HG02981 (cell line): ENCODE measurements around the gene CNTNAP2.

Experiments
- ATAC-seq: cut with Tn5 transposase; IDR thresholded peaks from one replicate; pipeline ENCODE4 v1.9.1; 2021; ENCODE audit warnings: mild to moderate bottlenecking, moderate library complexity; ENCODE audit not compliant: unreplicated experiment

Gene CNTNAP2

DNA sequence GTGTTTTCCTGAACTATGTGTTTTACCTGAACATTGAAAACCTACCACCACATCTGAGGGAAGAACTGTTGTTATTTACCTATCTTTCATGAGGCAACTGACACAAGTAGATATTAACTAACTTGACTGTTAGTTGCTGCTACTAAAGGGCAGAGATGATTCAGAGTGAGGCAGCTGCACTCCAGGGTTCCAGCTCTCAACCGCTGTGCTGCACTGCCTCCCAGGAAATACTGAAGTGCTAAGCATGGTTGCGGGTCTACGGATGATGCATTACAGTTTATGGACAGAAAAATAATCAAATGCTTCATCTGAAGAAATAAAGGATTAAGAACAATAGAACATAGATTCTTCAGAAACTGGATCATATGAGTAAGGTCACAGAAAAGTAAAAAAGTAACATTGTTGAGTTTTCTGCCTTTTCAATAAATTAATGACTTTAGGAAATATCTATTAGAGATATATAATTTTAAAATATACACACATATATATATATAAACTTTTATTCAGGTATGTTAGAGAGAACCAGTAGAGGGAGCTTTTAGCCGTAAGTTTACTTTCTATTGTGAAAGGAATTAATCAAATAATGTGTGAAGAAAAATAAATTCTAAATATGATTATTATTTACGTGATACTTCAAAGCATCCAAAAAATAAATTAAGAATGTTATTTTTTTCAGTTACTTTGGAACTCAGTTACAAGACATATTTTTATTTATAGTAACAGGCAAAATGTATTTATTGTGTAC, 620.0 kb downstream of the CNTNAP2 start:
- no peak for ATAC-seq

DNA sequence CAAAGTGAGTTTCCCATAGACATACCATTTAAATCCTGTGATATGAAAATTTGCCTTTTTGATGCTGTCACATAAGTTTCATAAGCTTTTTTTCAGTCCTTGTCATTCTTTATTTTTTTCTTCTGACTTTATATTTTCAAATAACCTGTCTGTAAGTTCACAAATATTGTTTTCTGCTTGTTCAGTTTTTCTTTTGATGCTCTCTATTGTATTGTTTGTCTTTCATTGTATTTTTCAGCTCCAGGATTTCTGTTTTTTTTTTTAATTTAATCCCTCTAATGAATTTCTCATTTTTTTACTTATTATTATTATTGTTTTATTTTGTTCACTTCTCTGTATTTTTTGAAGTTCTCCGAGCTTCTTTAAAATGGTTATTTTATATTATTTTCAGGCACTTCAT, 623.4 kb downstream of the CNTNAP2 start:
- no peak for ATAC-seq

DNA sequence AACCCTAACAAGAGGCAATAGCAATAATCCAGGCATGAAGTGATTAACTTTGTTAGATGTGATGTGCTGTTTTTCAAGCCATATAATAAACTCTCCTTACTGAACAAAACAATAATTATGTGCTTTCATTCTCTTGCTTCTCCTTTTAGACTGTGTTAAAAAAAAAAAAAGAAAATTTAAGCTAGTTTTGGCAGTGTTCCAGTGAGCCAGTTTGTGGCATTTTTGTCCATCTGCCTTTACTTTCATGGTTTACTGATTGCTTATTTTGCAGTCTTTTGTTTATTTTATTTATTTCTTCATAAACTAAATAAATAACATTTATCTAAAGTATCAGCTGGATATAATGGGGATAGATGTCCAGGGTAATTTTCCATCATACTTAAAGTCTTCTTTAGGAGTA, 625.3 kb downstream of the CNTNAP2 start:
- no peak for ATAC-seq

DNA sequence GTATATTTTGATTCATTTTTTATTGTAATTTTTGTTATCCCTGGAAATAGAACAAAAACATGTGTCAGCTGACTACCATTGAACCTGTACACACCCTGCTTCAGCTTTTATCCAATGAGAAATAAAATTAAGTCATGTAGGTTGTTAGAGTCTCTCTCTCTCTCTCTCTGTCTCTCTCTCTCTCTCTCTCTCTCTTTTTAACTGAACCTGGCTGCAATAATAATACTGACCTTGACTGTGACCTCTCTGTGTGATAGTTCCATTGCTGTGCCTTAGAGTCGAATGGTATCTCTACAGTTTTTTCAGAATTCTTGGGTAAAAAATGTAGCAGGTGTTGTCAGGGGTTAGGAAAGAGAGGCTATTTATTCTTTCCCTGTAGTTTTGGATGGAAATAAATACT, 637.8 kb downstream of the CNTNAP2 start:
- ATAC-seq = no peak

DNA sequence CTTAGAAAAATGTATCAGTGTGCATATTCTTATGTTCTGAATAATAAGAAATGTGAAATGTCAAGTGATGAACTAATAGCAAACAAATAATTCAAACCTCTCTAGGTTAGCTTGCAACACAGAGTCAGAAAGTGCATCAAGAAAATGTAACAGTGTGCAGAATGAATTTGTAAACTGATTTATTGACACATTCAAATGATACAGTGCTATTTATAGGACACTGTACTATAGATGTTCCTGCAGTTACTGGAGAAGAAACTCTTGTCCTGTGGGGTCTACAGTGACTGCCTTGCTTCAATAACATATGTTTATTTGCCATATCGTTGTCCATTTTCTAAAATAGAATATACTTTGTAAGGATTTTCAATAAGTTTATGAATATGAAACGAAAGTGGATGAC, 639.0 kb downstream of the CNTNAP2 start:
- ATAC-seq = no peak

DNA sequence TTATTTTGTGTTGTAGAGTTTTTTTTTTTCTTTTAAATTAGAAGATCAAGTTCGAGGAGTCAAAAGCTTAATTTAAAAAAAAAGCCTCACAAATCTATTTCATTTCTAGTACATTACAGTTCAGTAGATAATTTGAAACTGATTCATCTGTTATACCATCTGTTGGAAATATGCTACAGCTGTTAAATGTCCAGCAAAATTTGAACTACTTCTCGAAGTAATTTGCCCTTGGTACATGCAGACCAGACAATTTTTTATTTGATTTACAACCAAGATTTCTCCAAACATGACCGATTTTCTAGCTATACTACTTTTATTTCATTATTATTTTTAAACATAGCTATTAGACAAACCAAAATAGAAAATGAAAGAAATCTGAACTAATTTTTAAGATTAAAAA, 647.9 kb downstream of the CNTNAP2 start:
- ATAC-seq = no peak

DNA sequence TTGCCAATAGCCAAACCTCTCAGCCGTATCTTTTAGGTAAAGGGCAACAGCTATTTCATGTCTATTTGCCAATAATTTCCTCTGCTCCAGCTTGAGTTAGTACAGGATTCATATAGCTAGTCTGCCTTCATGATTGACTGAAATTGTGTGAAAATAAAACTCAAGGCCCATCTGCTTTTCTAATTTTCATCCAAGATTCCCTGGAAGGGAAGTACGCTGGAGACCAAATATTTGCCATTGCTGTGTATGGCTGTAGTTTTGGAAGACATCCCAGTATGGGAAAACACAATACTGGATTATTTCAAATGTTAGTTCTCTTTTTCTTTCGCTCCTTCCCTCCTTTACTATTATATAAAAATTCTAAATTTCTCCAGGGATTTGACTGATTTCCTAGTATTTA, 652.4 kb downstream of the CNTNAP2 start:
- no peak for ATAC-seq

DNA sequence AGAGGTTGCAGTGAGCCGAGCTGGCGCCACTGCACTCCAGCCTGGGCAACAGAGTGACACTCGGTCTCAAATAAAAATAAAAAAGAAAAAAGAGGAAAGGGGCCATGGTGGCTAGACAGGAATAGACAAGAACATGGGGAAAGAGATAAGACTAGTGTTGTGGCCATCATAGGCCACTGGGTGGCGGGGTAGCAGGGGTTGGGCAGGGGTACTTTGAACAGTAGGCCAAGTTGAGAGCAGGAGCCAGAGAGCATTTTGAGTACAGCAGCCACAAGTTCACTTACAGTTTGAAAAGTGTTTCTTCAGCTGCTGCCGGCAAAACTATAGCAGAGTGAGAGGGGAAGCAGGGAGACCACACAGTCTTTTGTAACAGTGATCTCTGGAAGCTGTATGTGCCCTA, 656.0 kb downstream of the CNTNAP2 start:
- ATAC-seq = no peak

DNA sequence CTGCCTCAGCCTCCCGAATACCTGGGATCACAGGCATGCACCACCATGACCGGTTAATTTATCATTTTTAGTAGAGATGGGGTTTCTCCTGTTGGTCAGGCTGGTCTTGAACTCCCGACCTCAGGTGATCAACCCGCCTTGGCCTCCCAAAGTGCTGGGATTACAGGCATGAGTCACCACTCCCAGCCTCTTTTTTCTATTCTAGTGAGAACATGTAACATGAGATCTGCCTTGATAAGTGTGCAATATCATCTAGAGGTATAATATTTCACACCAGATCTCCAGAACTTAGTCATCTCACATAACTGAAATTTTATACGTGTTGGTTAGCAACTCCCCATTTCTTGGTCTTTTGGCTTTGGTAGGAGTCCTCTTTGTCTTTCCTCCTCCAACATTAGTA, 656.9 kb downstream of the CNTNAP2 start:
- ATAC-seq = no peak

DNA sequence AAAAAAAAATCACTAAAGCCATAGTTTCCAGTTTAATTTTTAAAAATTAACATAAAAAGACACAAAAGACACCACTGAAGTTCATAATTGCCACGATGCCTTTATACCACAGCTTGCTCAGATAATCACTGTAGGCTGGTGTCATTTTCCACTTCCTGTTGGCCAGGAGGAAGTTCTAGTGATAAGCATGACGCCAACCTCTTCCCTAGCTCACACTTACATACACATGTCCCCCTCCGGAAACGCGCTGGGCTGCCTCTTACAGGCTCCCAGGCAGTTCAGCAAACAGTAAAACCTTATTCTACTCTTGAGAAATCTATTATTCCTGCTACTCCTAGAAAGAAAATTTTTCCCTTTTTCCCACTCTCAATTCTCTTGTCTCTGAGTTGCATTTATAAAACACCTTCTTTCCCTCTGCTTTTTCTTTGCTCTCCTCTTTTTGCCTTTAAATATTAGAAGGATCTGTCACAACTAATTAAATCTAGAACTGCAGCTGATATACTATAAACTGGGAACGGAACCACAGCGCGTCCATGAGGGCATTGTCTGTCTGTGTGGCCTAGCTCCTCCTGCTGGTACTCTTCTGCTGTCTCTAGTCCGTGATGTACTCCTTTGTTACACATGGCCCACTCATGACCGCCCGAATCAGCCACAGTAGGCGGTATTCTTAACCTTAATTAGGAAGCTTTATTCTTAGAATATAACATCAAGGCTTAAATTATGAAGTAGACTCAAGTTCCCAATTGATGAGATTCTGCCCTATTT, 664.9 kb downstream of the CNTNAP2 start:
- no peak for ATAC-seq

DNA sequence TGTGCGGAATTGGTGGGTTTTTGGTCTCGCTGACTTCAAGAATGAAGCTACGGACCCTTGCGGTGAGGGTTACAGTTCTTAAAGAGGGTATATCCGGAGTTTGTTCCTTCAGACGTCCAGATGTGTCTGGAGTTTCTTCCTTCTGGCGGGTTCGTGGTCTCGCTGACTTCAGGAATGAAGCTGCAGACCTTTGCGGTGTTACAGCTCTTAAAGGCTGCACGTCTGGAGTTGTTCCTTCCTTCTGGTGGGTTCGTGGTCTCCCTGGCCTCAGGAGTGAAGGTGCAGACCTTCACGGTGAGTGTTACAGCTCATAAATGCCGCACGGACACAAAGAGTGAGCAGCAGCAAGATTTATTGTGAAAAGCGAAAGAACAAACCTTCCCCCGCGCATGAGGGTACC, 670.7 kb downstream of the CNTNAP2 start:
- no peak for ATAC-seq

DNA sequence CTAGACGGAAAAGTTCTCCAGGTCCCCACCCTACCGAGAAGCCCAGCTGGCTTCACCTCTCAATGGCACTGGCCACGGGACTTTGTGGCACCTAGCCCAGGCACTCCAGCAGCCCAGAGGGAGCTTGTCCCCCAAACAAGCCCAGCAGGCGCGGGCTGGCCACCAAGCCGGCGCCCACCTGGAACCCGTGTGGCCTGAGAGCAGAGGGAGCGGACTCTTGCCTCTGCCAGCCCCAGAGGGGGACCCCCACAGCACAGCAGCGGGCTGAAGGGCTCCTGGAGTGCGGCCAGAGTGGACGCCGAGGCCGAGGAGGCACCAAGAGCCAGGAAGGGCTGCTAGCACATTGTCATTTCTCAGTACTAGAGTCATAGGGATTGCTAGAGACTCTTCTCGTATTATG, 671.4 kb downstream of the CNTNAP2 start:
- no peak for ATAC-seq

DNA sequence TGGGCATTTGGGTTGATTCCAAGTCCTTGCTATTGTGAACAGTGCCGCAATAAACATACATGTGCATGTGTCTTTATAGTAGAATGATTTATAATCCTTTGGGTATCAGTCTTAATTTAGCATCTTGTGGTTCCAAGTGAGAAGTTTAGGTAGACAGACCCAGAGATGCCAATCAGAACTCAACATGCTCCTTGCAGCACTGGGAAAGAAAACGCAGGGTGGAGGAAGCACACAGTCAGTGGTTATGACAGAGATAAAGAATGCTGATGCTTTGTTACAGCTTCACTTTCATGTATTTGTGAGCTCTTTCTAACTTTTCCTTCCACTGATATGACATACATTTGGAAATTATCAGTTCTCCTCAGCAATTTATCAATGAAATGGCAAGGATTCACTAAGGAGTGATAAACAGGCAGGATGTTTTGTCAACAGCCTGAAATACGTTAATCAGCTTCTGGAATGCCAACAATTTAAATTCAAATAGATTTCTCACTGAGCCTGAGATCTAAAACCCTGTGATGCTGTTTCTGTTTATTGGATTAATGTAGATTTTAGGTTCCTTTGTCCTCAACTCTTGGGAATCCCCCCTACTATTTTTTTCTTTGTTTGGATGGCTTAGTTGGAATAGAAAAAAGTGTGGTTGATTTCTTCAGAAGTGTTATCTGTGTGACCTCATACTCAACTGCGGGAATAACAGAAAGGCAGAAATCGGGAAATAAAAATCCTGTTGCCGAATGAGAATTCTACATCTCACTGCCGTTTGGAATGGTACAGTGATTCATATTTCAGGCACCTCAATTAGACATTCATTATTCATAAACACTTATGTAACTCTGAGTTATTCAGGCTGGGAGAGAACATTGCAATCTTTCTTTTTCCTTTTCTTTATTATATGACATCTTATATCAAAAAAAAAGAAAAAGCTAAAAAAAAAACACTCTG, 675.0 kb downstream of the CNTNAP2 start:
- no peak for ATAC-seq

DNA sequence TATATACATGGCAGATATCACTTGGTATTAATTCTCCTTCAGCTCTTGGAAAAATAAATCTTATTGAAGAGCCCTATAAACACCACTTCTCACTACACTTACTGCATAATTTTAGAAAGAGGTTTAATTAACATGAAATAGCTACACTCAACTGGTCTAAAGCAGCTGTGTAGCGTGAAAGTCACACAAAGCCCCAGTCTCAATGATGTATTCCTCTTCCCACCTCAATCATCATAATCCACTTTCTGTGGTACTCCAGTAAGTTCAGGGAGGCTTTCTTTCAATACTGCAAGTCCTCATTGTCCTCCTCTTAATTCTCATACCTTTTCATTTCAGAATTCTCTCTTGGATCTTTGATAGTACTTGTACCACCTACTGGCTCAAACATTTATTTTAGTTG, 688.0 kb downstream of the CNTNAP2 start:
- ATAC-seq = no peak

DNA sequence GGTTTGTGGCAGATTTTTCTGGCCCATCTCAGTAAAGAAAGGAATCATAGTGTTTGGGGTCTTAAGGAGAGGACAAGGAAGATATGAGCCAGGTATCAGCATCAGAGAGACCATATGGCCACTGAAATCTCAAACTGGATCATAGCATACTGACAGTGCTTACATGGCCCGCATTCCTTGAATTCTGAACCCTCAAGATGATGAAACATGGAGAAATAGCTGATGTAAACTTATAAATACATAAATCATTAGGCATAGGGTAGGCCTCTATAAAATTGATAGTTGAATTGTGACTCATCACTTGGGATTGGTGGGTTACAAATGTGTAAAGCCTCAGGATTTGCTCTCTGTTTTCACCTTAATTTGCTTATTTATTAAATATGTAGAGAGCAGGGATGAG, 688.5 kb downstream of the CNTNAP2 start:
- no peak for ATAC-seq

DNA sequence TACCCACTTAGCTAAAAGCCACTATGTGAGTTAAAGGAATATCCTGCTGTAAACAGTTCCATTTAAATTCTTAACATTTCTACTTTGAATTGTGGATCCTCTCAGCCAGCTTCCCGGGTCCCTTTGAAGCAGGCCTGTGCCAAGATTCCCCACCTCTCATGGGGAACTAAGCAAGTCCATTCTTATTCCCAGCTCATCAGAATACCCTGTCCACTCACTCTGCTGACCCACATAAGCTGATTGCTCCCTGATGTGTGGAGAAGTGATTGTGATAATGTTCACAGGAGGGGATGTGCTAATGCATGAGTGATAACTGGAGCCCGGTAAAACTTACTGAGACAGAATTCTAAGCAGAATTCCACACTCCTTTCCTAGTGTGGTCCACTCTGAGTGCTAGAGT, 709.7 kb downstream of the CNTNAP2 start:
- ATAC-seq = no peak

DNA sequence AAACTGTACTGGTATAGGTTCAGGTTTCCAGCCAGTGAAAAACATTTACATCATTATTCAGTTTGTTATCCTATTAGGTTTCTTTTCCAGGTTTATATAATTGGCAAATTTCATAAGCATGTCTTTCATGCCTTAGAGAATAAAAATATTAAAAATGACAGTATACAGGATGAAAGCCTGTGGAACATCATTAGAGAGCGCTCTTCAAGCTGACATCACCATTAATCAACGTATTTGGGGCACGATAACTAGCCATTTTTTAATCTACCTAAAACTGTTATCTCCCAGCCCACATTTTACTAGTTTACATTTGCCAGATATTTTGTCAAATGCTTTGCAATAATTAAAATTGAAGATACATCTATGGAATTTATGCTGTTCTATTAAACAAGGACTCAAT, 714.1 kb downstream of the CNTNAP2 start:
- no peak for ATAC-seq

DNA sequence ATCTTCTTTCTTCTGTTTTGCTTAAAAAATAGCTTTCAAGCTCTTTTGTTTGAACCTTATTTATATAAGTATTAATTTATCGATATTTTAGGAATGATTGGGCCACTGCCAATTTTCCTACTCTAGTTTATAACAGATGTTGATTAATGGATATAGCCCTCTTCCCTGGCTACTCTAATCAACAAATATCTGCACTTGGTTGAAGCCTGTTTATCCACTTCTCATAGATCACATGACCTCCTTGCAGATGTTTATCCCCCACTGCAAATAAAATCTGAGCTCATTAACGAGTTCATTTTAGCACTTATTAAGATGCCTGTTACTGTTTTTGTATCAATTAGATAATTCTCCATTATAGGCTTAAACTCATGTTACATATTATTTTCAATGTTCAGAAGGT, 715.3 kb downstream of the CNTNAP2 start:
- ATAC-seq = no peak

DNA sequence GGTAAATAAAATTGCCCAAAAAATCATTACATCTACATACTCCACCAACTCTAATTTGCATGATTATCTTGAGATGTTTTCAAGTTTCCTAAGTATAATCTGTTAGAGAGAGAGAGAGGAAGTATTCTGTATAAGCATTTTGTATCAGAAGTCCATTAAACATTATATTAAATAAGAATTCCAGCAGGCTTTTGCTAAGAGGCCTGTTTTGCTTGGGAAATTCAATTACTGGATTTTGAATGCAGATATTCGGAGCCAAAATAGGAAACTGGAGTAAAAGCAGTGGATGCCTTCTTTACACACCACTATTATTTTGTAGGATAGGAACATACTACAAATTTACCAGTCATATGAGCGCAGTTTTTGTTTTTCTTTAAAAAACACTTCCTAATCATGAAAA, 727.8 kb downstream of the CNTNAP2 start:
- no peak for ATAC-seq

DNA sequence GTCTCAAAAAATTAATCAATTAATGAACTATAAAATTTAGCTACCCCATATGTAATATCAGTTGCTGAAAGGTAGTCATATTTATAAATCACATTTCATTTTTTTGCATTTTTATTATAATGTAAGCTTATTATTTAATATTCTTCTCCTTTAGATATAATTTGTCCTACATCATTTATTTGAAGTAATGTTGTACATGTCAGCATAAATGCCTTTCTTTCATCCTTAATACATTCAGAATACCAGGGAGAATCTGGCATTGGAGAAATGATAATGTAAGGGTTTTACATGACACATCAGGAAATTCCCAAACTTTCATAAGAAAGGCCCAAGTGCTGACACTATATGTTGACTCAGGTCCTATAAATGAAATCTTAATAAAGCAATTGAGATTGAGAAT, 742.1 kb downstream of the CNTNAP2 start:
- no peak for ATAC-seq

DNA sequence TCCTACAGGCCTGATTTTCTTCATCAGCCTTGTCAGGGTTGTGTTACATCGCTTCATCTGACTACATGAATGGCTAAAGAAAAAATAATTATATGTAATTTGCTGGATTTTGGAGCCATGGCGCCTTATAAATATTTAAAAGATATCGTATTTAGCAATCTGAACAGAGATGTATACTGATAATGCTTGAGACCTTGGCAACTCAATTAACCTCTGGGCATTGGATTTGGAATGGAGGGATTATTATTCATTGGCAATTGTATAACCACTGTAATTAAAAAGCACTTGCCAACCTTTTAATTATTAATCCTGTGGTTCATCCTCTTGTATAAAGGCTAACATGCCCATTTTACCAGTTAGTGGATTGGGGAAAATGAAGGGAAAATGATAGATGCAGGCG, 745.1 kb downstream of the CNTNAP2 start:
- no peak for ATAC-seq

DNA sequence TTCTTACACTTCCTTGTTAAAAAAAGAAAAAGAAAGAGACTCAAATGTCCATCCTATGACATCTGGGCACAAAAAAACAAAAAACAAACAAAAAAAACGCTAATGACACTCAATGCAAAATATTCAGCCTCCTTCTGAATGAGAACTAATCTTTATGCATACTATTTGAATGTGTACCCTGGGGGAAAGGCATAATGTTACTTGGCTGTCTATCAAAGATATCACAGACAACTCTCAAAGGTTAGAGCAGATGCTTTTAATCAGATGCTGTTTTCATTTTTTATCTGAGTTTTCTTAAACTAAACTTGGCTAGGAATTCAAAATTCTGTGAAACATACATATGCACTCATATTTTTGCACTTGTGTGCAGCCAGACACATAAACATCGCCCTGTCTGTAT, 745.8 kb downstream of the CNTNAP2 start:
- no peak for ATAC-seq
